ENCODE results near the gene POC1A. TPM values are rescaled to one million over a fixed set of nuclear protein-coding genes. Genes with fewer than 3 reads are reported as not detected.
"Not testable (repeated sequence)": the region's sequence is repeated elsewhere in the genome, so short reads cannot be mapped to it uniquely, and the experiment has no call there.

Gene POC1A
- polyA plus RNA-seq, 10 donors = 2.6 to 8.0 (median 4.3) TPM

GRCh38 chr3:52184690-52185089, 30.5 kb upstream of the POC1A start:
- DNase-seq = no peak

GRCh38 chr3:52183786-52184445, 29.7 kb upstream of the POC1A start:
- DNase-seq = no peak

- no peak for DNase-seq
Measured at GRCh38 chr3:52182691-52183090, 28.5 kb upstream of the POC1A start.

- no peak for DNase-seq
Measured at GRCh38 chr3:52182196-52182595, 28.0 kb upstream of the POC1A start.

- DNase-seq = no peak
Measured at GRCh38 chr3:52181543-52181942, 27.3 kb upstream of the POC1A start.

- DNase-seq = no peak
Measured at GRCh38 chr3:52178537-52178936, 24.3 kb upstream of the POC1A start.

- DNase-seq = not testable (repeated sequence)
Measured at GRCh38 chr3:52178126-52178525, 23.9 kb upstream of the POC1A start.

- no peak for DNase-seq
Measured at GRCh38 chr3:52177701-52178042, 23.4 kb upstream of the POC1A start.

GRCh38 chr3:52176951-52177700, 22.9 kb upstream of the POC1A start:
- DNase-seq = no peak

GRCh38 chr3:52176180-52176752, 22.0 kb upstream of the POC1A start:
- DNase-seq = no peak

- DNase-seq = no peak
Measured at GRCh38 chr3:52175416-52176179, 21.4 kb upstream of the POC1A start.

GRCh38 chr3:52174896-52175295, 20.7 kb upstream of the POC1A start:
- no peak for DNase-seq

GRCh38 chr3:52173101-52173500, 18.9 kb upstream of the POC1A start:
- no peak for DNase-seq

- no peak for DNase-seq
Measured at GRCh38 chr3:52172262-52172757, 18.1 kb upstream of the POC1A start.

GRCh38 chr3:52171514-52172261, 17.5 kb upstream of the POC1A start:
- DNase-seq = no peak

- DNase-seq = not testable (repeated sequence)
Measured at GRCh38 chr3:52170217-52170616, 16.0 kb upstream of the POC1A start.

GRCh38 chr3:52167240-52167639, 13.0 kb upstream of the POC1A start:
- no peak for DNase-seq

GRCh38 chr3:52162250-52162872, 8.1 kb upstream of the POC1A start:
- DNase-seq = no peak

- DNase-seq = no peak
Measured at GRCh38 chr3:52159503-52159902, 5.3 kb upstream of the POC1A start.

- DNase-seq = no peak
Measured at GRCh38 chr3:52155912-52156311, 1.7 kb upstream of the POC1A start.

Data from muscle of back (tissue), 11 donors.